NCI-H446 treated with DMSO at 0.1 percent for 48 hours (cell line): ENCODE measurements around the gene FICD.
A peak's percentile ranks its signal among the peaks of the same experiment; 100 is the strongest.
"Not testable (repeated sequence)": the region's sequence is repeated elsewhere in the genome, so short reads cannot be mapped to it uniquely, and the experiment has no call there.

Source experiments
- DNase-seq: peaks from one replicate; lab custom pipeline; 2025; lab: John Stamatoyannopoulos, UW

Gene FICD

DNA sequence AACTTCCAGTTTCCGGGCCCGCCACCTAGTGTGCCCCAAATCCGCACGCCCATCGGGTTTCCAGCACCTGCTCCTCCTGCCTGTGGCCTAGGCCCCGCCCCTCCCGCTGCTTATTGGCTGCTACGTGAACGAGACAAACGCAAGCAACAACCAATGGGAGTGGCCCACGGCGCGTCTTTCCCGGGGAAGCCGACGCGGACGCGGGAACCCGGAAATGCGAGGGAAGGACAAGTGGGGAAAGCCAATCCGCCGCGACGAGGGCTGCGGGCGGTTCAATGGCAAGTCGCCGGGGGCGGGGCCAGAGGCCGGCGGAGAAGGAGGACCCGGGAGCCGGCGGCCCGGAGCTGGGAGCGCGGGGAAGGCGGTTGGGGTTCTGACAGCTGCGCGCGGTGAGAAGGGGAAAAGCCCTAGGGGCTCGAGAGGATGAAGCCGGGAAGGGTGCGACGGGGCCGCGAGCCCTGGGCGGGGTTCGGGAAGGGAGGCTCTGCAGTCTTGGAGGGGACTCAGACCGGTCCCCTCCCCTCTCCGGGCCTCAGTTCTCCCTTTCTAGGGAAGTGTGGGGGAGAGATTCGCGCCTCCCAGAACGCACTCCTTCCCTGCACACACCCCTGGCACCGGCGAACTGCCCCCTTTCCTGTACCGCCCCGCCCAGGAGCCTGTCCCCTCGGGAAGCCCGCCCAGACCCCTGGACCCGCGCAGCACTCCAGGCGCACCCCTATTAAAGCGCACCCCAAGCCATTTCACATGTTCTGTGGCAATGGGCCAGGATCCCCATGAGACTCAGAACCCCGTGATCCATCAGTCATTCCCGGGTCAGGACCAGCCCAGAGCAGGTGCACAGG lies at the start of gene FICD:
FICD (plus strand) TSS at position 305 of the 842 bp plus-strand sequence. CDS start 1,696 bp downstream, outside the sequence.
- DNase-seq, result peak; percentile 96

- DNase-seq, result no peak
Observed at GRCh38 chr12:108465417-108465816, 49.7 kb upstream of the FICD start.

- DNase-seq, result no peak
Observed at GRCh38 chr12:108468196-108468968, 46.7 kb upstream of the FICD start.

- no peak for DNase-seq
Observed at GRCh38 chr12:108473400-108474055, 41.5 kb upstream of the FICD start.

DNA sequence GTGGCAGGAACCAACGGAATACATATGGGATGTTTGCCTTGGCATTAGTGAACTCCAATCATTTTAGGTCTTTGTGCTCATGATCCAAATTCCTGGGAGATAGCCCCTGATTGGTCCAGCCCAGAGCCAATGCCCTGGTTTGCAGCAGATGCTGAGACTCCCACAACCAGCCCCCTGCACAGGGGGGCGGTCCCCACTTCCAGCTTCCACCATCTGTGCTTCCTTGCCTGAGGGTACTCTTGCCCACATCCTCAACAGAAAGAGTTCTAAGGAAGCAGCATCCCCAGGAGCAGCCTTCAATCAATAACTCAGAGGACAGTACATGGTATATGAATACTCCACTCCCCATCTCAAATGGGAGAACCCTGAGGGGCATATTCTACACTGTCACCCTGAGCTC lies 39.7 kb upstream of the FICD start:
- DNase-seq, result no peak

DNA sequence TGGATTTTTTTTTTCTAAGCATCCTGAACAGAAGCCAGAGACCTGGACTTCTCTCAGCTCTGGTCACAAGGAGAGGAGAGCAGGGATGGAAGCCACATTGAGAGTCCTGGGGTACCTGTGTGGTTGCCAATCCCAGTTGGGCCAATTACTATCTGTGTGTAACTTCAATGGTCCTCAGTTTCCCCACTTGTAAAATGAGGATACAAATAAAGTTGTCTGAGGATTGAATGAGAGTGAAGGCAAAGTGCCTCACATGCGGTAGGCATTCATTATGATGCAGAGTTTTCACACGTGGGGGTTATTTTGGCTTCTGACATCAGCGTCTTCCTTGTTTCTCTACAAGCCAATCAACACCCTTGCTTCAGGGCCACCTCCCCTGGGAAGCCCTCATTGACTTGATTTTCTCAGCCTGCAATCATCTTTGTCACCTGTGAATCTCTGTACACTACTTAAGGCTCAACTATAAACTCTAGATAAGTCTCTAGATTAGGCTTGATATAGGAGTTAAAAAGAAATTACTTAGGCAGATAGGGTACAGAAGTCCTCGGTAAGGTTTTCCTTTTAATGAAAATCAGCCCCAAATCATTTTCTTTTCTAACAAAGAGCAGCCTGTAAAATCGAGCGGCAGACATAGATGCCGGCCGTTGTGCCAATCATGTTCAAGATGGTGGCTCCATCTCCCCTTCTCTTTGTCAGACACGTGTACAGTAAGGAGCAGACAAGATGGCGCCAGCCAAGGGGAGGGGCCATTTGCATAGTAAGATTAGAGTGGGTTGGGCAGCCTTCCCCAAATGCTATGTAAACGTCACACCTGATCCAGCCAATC lies 37.8 kb upstream of the FICD start:
- DNase-seq, result no peak

DNA sequence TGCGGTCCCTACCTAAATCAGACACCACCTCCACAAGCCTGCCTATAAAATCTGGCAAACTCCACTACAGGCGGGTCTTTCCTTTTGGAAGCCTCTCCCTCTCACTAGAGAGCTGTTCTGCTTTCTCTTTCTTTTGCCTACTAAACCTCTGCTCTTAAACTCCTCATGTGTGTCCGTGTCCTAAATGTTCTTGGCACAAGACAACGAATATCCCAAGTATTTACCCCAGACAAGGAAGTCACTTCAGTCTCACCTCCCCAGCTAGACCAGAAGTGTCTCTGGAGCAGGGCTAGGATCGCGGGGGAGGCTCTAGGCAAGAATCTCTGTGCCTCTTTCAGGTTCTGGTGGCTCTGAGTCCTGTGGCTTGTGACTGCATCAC lies 37.2 kb upstream of the FICD start:
- DNase-seq, result no peak

DNA sequence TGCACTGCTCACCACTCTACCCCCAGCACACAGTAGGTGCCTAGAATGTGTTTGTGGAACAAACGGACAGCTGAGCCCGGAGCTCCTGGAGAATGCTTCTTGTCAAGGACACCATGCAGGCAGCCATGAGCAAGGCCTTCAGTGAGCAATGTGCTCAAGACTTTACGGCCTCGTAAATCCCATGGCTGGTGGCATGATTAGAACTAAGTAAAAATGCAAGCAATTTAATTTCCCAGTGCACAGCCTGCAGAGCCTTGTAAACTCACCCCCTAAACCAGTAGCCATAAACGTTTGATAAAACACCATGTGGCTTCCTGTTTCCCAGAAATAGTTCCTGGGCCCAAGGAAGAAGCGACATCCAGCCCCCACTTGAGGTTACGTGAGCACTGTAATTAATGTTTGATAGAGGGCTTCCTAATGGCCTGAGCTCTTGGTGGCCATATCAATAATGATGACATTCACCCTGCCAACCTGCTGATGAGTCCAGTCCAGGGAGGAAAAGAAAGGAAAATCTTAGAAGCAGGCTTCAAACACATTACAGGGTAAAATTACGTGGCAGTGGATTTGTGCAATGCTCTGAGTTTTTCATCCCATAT lies 36.4 kb upstream of the FICD start:
- no peak for DNase-seq

DNA sequence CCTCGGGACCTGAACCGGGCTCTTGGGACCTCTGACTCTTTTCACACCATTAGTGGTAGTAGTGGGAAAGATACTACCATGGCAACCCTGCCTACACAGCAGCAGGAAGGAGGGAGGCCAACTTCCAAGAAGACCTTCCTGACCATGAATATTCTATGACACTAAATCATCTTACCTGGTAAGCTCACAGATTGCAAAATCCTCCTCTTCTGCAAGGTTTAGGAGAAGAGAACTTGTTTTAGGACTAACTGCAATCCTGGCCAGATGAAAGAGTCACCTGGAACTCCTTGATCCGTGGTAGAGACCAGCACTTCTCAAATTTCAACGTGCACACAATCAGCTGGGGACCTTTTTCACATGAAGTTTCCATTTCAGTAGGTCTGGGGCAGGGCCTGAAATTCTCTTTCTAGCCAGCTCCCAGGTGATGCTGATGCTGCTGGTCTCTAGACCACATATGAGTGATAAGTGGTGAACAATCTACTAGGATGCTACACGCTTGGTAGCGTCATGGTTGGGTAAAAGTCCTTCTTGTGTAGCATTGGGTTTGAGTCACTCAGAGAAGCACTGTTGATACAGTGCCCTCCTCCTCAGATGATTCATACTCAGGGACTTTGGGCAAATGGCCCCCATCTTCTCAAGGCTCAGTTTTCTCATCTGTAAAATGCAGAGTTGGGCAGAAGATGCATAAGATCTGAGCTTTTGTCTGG lies 35.6 kb upstream of the FICD start:
- no peak for DNase-seq

DNA sequence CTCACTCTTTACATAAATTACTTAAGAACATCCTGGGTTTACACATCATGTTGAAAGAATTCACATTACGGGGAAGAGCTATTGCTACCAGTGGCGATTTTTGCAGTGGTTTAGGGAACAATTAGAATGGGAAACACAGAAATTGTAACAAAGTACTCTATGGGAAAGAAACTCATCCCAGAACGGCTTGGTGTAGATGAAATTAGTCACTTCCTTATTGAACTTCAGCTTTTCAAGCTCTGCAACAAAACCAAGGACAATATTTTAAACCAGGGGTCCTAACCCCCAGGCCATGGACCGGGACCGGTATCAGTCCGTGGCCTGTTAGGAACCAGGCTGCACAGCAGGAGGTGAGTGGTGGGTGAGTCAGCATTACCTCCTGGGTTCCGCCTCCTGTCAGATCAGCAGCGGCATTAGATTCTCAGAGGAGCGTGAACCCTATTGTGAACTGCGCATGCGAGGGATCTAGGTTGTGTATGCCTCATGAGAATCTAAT lies 32.3 kb upstream of the FICD start:
- DNase-seq, result no peak

GRCh38 chr12:108483213-108484059 lies 31.6 kb upstream of the FICD start:
- no peak for DNase-seq

DNA sequence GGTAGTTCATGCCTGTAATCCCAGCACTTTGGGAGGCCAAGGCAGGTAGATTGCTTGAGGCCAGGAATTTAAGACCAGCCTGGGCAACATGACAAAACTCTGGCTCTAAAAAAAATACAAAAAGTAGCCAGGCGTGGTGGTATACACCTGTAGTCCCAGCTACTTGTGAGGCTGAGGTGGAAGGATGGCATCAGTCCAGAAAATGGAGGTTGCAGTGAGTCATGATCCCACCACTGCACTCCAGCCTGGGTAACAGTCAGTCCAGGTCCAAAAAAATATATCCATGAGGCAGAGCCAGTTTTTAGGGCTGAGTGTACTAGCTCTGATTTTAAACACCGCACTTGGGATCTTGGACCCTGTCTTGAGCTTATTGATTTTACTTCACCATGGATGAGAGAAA lies 30.6 kb upstream of the FICD start:
- DNase-seq, result no peak

DNA sequence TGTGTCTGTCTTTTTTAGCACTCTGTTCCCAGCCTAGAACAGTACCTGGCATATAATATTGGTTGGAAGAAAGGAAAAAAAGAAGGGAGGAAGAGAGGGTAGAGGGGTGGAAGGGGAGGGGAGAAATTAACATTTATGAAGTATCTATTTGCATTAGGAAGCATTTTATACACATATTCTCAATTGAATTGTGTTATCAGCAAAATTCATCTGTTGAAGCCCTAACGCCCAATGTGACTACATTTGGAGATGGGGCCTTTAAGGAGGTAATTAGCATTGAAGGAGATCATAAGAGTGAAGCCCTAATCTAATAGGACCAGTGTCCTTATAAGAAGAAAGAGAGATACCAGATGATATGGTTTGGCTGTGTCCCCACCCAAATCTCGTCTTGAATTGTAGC lies 30.2 kb upstream of the FICD start:
- no peak for DNase-seq

DNA sequence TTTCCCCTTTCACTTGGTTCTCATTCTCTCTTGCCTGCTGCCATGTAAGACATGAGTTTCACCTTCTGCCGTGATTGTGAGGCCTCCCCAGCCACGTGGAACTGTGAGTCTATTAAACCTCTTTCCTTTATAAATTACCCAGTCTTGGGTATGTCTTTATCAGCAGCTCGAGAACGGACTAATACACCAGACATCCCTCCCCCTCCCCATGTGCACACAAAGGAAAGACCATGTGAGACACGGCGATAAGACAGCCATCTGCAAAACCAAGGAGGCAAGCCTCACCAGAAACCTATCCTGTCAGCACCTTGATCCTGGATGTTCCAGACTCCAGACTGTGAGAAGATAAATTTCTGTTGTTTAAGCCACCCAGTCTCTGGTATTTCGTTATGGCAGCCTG lies 29.7 kb upstream of the FICD start:
- not testable (repeated sequence) for DNase-seq

GRCh38 chr12:108487029-108487428 lies 28.0 kb upstream of the FICD start:
- not testable (repeated sequence) for DNase-seq

GRCh38 chr12:108491256-108491655 lies 23.8 kb upstream of the FICD start:
- DNase-seq, result no peak

GRCh38 chr12:108495054-108495453 lies 20.0 kb upstream of the FICD start:
- peak; percentile 4 for DNase-seq

DNA sequence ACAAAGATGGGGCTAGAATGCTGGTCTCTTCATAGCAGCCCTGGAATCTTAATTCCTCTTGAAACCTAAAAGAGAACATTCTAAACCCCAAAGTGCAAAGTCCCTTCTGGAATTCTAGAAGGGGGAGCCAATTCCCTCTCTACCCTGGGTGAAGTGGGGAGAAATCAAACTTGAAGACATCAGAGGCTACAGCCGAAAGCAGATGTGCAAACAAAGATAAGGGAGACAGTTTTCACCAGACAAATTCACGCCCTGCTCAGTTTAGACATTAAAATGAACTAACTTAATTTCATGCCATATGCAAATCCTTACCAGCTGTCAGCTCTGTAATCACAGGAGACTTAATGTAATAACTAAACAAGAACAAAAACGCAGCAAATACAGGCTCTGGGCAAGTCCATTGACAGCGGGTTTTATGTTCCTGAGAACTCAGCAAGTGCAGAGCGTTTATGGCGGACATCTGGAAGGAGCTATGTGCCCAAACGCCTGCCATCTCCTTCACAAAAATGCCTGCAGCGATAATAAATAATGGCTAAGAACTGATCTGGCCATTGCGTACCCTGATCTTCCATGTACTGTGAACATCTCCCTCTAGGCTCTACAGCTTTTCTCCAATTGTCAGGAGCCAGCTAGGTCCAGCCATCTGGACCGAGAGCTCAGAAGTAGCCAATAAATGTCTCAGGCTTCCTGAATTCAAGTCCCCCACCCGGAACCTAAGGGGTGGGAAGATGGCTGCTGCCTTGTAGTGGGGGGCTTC lies 19.1 kb upstream of the FICD start:
- no peak for DNase-seq

GRCh38 chr12:108498136-108498535 lies 16.9 kb upstream of the FICD start:
- no peak for DNase-seq
